ENCODE data around the gene AURKAIP1.

DNA sequence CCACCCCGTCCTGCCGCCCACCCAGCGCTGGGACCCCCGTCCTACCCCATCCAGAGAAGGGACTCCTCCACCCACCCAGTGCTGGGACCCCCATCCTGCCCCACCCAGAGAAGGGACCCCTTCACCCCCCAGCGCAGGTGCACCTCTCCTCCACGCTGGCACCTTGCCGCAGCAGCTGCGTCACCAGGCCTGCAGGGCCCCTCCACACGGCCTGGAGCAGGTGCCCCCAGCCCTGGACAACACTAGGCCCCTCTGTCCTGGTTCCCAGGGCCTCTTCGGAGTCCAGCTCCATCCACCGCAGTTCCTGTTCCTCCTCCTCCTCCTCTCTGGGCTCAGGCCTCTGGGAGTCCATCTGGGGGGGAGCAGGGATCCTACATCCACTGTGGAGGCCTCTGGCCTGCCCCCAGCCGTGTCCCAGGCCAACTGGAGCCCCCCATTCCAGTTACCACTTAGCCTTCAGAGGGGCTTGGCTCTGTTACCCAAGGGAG is 45.7 kb upstream of the AURKAIP1 start:
- TF ChIP-seq POLR2AphosphoS5 (IDR thresholded peaks at IDR 0.05; ENCODE audit: low read depth, low read length): no peak
- TF ChIP-seq TAF1 (IDR thresholded peaks at IDR 0.05; ENCODE audit: low read depth, low read length): no peak
- TF ChIP-seq POLR2A (IDR thresholded peaks at IDR 0.05; ENCODE audit: low read depth, low read length): no peak
- TF ChIP-seq PAX5 (IDR thresholded peaks at IDR 0.05; ENCODE audit: insufficient read depth, low read length, severe bottlenecking): no peak
